ENCODE measurements around the gene ERMN.
A peak's percentile ranks its signal among the peaks of the same experiment; 100 is the strongest.

The ERMN gene

GRCh38 chr2:157329524-157329923 is 3.9 kb upstream of the ERMN start:
- no peak for DNase-seq (ENCODE audit: low spot score)

- peak; percentile 87 for DNase-seq (ENCODE audit: low spot score)
Measured at GRCh38 chr2:157327621-157328500, 2.2 kb upstream of the ERMN start.

- no peak for DNase-seq (ENCODE audit: low spot score)
Measured at GRCh38 chr2:157327200-157327599, 1.6 kb upstream of the ERMN start.

DNA sequence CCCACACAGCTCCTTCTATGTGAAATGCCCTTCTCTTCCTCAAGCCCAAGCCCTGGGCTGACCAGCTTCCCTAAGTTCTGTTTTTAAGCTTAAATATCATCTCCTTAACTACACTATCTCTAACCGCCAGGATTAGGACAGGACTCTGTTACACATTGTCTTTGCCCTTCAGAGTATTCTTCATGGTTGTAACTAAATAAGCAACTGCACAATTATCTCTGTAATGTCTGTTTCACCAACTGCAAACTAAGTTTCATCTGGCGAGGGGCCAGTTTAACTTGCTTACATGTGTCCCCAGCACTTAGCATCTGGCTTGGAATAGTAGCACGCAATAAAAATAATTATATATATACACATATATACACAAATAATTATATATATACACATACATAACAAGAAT is 1.1 kb upstream of the ERMN start:
- DNase-seq (ENCODE audit: low spot score) = no peak

DNA sequence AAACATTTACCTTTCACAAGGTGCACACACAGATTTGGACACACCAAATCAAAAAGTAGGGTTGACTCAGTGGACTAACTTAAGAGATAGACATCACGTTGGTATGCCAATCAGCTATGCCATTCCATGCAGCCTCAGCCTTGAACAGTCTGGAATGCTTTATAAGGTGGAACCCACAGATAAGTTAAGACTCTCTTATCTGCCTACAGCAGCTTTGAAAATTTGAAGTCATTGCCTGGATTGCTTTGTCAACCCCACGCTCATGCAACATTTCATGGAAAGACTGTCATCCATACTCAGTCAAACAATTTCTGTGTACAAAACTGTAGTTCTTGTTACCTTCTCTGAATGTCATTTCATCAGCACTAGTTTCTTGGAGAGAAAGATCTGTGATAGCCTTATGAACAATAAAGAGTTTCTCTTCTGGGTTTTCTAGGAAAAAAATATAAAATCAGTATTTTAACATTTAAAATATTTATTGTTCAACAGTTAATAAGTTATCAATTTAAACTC is 1.2 kb downstream of the ERMN start:
- DNase-seq (ENCODE audit: low spot score) = no peak

DNA sequence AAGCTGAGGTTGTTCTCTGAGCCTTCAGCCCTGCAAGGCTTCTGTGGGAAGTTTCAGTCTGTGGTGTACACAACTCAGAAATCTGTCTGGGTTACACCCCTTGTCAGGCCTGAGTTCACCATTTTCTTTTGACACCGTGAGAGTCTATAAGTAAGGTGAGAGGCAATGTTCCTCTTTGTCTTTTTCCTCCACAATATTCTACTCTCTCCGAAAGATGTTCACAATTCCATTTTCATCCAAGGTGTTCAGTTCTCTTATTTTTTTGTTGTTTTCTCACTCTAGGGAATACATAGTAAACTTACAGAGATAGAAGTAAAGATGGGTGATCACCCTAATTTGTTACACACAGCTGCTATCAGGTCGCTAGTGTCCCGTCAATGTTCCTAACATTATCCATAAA is 3.2 kb downstream of the ERMN start:
- DNase-seq (ENCODE audit: low spot score) = no peak

DNA sequence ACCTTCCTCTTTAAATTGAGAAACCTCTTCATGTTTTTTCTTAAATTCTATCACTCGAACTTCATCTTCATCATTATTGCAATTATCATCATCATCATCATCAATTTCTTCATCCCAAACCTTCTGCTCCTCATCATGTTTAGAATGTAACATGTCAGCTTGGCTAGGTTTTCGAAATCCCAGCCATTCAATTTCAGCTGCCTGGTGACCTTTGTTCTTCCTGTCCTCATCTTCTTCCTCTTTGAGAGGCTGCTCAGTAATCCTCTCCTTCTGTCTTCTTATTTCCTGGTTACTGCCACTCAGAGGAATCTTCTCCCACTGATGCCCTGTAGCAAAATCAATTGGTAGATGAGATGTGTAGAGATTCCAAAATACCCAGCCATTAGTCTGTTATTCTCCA is 4.2 kb downstream of the ERMN start:
- no peak for DNase-seq (ENCODE audit: low spot score)

DNA sequence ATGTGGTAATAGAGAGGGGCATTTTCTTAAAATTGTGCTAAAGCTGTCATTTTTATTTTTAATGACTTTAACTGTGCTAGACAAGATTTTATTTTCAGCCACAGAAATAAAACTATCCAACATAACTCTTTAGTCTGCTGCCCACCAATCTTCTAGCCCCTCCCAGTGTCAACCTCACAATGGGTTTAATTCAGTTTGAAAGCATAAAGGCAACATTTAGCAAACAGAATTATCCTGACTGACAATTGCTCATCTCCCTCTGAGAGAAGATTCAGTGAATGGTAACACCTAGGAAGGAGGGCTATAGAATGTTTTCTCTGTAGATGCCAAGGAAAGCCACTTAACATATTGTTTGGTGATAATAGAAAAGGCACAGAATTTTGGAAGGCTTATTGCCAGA is 5.2 kb downstream of the ERMN start:
- no peak for DNase-seq (ENCODE audit: low spot score)

- DNase-seq (ENCODE audit: low spot score) = no peak
Measured at GRCh38 chr2:157319795-157320194, 5.8 kb downstream of the ERMN start.

- no peak for DNase-seq (ENCODE audit: low spot score)
Measured at GRCh38 chr2:157318884-157319283, 6.7 kb downstream of the ERMN start.

DNA sequence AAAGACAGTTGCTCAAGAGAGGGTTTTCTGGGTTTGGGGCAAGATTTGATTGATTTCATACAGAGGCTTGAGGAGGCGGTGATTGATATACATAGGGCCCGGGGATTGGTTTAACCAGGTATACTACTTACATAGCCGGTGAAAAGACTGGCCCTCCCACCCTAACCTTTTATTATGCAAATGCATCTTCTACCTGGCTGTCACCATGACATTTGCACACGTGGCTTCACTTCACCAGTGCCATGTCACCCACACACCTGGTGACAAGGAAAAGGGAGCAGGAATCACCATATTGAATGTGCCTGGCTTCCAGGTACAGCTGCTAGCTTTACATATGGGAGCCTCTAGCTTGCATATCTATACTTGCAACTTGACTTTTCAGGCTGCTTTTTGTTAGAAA is 9.7 kb downstream of the ERMN start:
- DNase-seq (ENCODE audit: low spot score) = no peak

DNA sequence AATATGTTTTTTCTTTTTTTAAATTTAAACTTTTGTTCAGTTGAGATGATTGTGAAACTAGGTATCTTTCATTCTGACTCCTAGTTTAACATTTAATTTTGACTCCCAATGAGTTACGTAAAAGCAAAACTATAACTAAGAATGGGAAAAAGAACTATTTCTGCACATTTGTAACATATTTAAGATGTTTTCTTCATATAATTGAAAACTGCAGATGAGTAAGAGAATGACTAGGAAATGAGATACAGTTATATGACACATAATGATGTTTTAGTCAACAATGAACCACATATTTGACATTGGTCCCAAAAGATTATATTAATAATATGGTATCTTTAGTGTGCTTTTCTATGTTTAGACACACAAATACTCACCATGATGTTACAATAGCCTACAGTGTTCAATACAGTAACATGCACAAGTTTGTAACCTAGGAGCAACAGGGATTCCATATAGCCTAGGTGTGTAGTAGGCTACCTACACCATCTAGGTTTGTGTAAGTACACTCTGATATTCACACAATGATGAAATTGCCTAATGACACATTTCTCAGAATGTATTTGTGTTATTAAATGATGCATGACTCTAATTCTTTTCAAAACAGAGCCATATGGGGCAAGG is 12.6 kb downstream of the ERMN start:
- DNase-seq (ENCODE audit: low spot score) = no peak

DNA sequence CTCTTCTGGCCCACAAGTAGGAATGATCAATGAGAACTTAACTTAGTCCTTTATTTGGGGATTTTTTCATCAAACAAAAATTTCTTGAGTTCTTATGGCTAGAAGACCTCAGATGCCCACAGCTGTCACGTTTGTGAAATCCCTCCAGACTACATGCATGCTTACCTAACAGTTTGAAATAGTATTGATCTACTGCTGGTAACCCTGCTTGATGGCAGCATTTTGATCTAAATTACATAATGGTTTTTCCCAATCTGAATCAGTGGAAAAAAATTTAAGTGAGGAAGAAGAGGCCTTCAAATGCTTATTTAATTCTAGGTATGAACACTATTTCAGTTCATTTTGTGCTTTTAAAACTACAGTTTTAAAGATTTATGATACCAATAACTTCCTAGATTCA is 13.9 kb downstream of the ERMN start:
- DNase-seq (ENCODE audit: low spot score) = no peak

DNA sequence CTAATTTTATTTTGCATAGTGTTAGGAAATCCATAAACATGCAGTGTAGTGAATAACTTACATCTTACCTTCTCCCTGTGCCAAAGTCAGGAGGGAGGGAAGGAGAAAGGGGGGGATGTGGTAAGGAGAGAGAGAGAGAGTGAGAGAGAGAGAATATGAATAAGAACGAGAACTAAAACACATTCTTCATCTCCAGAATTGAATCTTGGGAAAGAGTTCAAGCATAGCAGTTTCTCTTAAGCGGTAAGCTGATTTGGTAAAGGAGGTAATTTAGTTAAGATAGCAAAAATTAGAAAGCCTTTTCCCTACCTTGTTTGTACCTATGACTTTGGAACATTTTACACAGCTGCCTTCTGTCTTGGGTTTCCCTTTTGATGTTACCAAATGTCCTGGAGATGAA is 15.7 kb downstream of the ERMN start:
- DNase-seq (ENCODE audit: low spot score) = no peak

DNA sequence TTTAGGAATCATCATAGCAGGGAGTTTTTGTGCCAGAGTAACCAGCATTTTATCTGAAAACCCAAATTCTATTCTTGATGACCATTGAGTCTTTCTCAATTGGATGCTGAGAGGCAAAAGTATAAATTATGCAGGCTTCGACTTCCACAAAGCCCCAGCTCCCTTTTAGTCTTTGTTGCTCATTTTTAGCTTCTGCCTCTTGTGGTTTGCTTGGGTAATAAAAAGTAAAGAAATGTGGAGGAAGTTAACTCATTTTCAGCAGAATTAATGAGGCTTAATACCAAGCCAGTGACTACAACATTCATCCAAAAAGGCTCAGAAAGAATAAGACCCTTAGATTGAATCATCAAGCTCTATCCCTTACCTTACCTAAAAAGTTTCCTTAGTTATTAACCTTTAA is 18.6 kb downstream of the ERMN start:
- DNase-seq (ENCODE audit: low spot score) = peak; percentile 41

GRCh38 chr2:157305723-157306110 is 19.9 kb downstream of the ERMN start:
- DNase-seq (ENCODE audit: low spot score) = no peak

DNA sequence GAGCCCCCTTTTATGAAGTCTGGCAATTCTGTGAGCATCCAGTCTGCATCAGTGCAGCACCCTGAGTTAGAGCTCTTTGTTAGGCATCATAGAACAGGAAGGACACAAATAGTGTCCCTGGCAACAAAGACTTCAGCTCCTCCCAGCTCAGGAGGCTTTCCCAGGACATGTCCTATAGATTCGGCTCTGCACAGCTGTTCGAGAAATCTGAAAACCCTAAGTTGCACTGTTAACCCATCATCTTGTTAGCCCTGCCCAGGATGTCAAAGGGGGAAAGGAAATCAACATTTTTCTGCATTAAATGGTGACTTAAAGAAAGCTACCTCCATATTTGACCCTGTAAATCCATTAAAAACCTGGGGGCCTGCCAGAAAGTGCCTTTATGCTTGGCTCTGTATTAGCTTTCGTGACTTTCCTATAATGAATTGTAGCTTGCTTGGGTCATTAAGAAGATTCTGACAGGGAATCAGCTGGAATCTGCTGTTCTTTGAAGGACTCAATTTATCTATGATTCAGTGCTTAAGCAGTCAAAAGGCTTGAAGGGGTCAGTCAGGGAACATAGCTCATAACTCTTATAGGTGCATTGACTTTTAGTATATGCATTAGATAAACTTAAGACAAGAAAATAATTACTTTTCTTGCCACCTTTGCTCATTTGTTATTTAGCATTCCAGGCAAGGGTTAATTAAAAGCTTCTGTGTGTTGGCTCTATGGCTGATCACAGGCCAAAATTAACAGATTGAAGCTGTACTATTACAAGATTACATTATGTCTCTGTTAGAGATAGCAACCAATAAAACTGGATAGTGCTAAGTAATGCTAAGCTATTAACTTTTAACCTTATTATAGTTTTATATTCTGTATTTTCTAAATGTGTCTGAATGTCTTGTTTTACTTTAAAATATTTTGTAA is 20.6 kb downstream of the ERMN start:
- no peak for DNase-seq (ENCODE audit: low spot score)

- no peak for DNase-seq (ENCODE audit: low spot score)
Measured at GRCh38 chr2:157303612-157304011, 22.0 kb downstream of the ERMN start.

GRCh38 chr2:157302492-157303099 is 23.0 kb downstream of the ERMN start:
- peak; percentile 69 for DNase-seq (ENCODE audit: low spot score)

DNA sequence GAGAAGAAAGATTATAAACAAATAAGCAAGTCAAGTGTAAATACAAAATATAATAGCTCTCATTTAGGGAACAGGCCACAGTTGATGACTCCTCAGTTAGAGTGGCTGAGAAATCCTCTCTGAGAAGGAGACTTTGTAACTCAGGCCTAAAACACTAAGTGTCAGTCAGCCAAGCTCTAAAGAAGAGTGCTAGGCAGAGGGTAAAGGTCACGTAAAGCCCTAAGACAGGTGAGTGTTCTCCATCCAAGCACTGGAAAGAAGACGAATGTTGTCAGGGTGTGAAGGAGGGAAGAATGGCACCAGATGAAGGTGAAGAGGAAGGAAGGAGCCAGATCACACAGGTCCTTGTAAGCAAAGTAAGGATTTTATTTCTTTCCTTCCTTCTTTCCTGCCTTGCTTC is 24.3 kb downstream of the ERMN start:
- no peak for DNase-seq (ENCODE audit: low spot score)

DNA sequence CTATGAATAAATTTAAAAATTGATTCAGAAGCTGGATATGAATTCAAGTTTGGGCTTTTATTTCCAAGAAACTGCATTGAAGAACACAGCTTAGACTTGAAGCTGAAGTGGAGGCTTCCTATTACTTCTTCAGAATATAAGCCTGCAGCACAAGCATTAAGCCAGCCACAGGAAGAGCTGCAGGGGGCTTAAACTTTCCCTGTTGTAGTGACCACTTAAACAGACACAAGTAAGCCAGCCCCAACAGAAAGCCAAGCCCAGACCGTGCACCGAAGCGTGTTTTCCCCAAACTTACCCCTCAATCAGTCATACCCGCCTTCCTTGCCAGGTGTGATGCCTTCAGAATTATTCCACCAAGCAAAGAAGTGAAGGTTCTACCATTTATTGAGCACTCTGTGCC is 28.7 kb downstream of the ERMN start:
- no peak for DNase-seq (ENCODE audit: low spot score)

DNA sequence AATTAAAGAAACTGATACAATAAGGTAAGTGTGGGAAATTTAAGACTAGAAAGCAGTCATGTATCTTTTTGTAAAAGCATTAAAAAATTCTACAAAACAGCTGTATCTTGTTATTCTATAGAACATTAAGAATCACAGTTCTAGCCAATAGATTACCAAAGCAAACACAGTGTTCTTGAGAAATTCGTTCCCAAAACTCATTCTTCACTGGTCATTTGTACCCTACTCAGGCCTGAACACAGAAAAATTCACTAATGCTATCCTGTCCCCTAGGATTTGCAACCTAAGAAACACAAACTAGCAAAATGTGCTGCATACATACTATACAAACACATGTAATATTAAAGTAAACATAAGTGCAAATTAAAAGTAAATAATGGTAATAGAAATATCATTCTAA is 29.1 kb downstream of the ERMN start:
- no peak for DNase-seq (ENCODE audit: low spot score)
